Measurements from ENCODE around the gene HES1. TPM values are rescaled to one million over a fixed set of nuclear protein-coding genes. Genes with fewer than 3 reads are reported as not detected.

The HES1 gene
- total RNA-seq, 1 donor from 2014 or later, result 46.6 TPM

GRCh38 chr3:194130807-194131589 lies 5.0 kb upstream of the HES1 start:
- FAIRE-seq, result no peak
- DNase-seq (ENCODE audit: low read depth), result peak; percentile 50
- TF ChIP-seq, protein P1, sequence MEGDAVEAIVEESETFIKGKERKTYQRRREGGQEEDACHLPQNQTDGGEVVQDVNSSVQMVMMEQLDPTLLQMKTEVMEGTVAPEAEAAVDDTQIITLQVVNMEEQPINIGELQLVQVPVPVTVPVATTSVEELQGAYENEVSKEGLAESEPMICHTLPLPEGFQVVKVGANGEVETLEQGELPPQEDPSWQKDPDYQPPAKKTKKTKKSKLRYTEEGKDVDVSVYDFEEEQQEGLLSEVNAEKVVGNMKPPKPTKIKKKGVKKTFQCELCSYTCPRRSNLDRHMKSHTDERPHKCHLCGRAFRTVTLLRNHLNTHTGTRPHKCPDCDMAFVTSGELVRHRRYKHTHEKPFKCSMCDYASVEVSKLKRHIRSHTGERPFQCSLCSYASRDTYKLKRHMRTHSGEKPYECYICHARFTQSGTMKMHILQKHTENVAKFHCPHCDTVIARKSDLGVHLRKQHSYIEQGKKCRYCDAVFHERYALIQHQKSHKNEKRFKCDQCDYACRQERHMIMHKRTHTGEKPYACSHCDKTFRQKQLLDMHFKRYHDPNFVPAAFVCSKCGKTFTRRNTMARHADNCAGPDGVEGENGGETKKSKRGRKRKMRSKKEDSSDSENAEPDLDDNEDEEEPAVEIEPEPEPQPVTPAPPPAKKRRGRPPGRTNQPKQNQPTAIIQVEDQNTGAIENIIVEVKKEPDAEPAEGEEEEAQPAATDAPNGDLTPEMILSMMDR (IDR thresholded peaks at IDR 0.05; ENCODE audit: insufficient read depth, low read length, severe bottlenecking), result no peak

DNA sequence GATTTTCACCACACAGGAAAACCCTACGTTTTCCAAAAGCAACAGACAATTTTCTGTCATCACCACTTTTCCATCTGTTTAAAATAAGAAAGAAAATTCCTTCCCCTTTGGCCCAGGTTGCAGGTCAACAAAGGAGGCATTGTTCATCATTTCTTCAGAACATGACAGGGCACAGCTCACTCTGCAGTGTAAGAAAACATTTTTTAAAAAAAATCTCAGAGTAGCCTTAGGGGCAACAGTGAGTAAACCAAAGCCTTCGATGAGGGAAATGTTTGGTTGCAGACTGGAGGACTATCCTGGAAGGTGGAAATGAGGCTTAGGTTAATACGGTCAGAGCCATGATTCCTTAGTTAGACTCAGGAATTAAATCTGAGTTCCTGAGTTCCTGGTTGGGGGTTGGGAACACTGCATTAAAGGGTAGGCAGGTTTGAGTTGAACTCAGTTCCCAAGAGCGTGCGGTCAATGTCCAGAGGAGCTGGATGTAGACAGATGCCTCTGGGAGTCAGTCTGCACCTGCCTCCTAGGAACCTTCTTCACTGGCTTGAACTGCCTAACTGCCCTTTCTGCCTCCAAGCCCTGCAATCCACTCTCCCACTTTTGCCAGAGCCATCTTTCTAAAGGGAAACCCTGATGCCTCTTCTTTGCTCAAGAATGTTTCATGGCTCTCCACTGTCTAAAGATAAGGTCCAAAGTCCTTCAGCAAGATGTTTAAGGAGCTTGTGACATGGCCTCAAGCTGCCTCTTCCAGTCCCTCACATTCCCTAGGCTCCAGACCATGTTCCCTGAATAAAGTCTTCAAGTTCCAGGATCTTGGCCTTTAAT lies 3.3 kb upstream of the HES1 start:
- Histone ChIP-seq H3K27me3 (ENCODE audit: control insufficient read depth, insufficient read depth, low read length) (no peaks in the 10 kb centered on the region), H3K36me3 (ENCODE audit: control insufficient read depth, insufficient read depth, low read length) (peaks cover 10% of the 10 kb centered on the region), H3K4me3 (ENCODE audit: low read depth, low read length) (no peak overlapping the region)
- FAIRE-seq (no peak), DNase-seq (ENCODE audit: low read depth) (peak; percentile 91)
- TF ChIP-seq, protein P1 (IDR thresholded peaks at IDR 0.05; ENCODE audit: insufficient read depth, low read length, severe bottlenecking), result no peak

More at GRCh38 chr3:194130807-194131589, 5.0 kb upstream of the HES1 start:
- H3K27me3 ChIP-seq (ENCODE audit: control insufficient read depth, insufficient read depth, low read length), result no peaks in the 10 kb centered on the region
- no peaks in the 10 kb centered on the region for H3K36me3 ChIP-seq (ENCODE audit: control insufficient read depth, insufficient read depth, low read length)
- H3K4me3 ChIP-seq (ENCODE audit: low read depth, low read length), result no peak overlapping the region

DNA sequence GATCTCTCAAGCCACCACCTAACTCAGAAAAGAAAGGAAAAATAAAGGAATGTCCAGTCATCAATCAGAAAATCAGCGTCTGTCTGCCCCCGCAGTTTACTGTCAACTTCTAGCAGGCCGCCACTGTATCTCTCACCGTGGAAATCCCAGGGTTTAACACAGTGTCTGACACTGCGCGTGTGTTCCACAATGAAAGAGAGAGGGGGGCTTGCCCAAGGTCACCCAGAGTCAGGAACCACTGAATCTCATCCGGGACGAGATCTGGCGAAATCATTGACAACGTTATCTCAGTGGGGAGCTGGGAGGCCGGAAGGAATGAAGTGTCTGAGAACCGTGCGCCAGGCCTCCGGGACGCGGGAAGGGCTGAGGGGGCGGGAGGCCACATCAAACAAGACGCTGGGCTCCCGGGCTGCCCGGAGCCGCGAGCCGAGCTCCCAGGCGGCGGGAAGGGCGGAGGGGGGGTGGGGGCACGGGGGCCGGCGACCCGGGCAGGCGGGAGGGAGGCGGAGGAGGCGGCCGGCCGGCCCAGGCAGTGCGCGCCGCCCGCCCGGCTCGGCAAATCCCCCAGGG lies 2.2 kb upstream of the HES1 start:
- Histone ChIP-seq H3K27me3 (ENCODE audit: control insufficient read depth, insufficient read depth, low read length) (no peaks in the 10 kb centered on the region), H3K36me3 (ENCODE audit: control insufficient read depth, insufficient read depth, low read length) (peaks cover 12% of the 10 kb centered on the region), H3K4me3 (ENCODE audit: low read depth, low read length) (peak overlapping the region; percentile 16)
- TF ChIP-seq, protein P1 (IDR thresholded peaks at IDR 0.05; ENCODE audit: insufficient read depth, low read length, severe bottlenecking), result no peak
- FAIRE-seq (no peak), DNase-seq (ENCODE audit: low read depth) (peak; percentile 39)

DNA sequence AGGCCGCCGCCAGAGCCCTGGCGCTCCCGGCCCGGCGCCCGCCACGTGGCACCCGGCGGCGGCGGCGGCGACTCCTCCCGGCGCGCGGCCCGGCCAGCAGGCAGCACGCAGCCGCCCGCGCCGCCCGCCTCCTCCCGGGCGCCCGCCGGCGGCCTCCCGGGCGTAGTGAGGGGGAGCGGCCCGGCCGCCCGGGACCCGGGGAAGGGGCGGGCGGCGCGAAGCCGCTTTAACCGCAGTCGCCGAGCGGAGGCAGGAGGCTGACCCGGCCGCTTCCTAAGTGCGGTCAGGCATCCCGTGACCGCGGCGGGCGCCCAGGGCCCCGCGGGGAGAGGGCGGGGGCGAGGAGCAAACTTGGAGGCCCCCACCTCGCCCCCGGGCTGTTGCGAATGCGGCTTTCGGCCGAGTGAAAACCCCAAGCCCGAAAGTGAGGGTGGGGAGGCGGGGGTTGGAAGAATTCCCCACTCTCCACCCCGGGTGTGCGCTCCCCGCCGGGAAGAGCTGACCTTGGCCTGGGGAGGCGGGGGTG lies 1.7 kb upstream of the HES1 start:
- H3K27me3 ChIP-seq (ENCODE audit: control insufficient read depth, insufficient read depth, low read length), result no peaks in the 10 kb centered on the region
- H3K36me3 ChIP-seq (ENCODE audit: control insufficient read depth, insufficient read depth, low read length), result peaks cover 12% of the 10 kb centered on the region
- no peak for DNase-seq (ENCODE audit: low read depth)
- no peak for FAIRE-seq
- TF ChIP-seq, protein P1 (IDR thresholded peaks at IDR 0.05; ENCODE audit: insufficient read depth, low read length, severe bottlenecking), result no peak
- peak overlapping the region; percentile 45 for H3K4me3 ChIP-seq (ENCODE audit: low read depth, low read length)

- H3K36me3 ChIP-seq (ENCODE audit: control insufficient read depth, insufficient read depth, low read length), result peaks cover 12% of the 10 kb centered on the region
- peak overlapping the region; percentile 45 for H3K4me3 ChIP-seq (ENCODE audit: low read depth, low read length)
- no peak for FAIRE-seq
- H3K27me3 ChIP-seq (ENCODE audit: control insufficient read depth, insufficient read depth, low read length), result no peaks in the 10 kb centered on the region
- TF ChIP-seq, protein P1 (IDR thresholded peaks at IDR 0.05; ENCODE audit: insufficient read depth, low read length, severe bottlenecking), result no peak
- peak; percentile 88 for DNase-seq (ENCODE audit: low read depth)
Observed at GRCh38 chr3:194134757-194135515, 1.0 kb upstream of the HES1 start.

Data from bronchial epithelial cell (primary cell).